ENCODE data around the gene PLEKHA6.

Gene PLEKHA6

GRCh38 chr1:204227996-204228785 lies 131.5 kb downstream of the PLEKHA6 start:
- Histone ChIP-seq H3K4me2 (ENCODE audit: low read depth, low read length) (no peak overlapping the region), H3K27ac (ENCODE audit: low read length) (no peak overlapping the region), H3K79me2 (ENCODE audit: low read length) (no peaks in the 10 kb centered on the region), H3K9ac (ENCODE audit: low read length) (no peak overlapping the region), H3K4me1 (ENCODE audit: low read length) (no peaks in the 10 kb centered on the region), H3F3A (ENCODE audit: insufficient read depth, low read length) (no peaks in the 10 kb centered on the region), H3K27me3 (replicated peaks; ENCODE audit: insufficient read depth, low read length) (no peaks in the 10 kb centered on the region), H3K4me3 (ENCODE audit: low read length) (no peak overlapping the region), H3K9me3 (replicated peaks; ENCODE audit: insufficient read depth, low read length) (no peaks in the 10 kb centered on the region), H3K36me3 (replicated peaks; ENCODE audit: insufficient read depth, low read length) (no peaks in the 10 kb centered on the region), H4K20me1 (ENCODE audit: insufficient read depth, low read length) (no peaks in the 10 kb centered on the region), H2AFZ (ENCODE audit: low read length) (no peak overlapping the region), H3K9me2 (replicated peaks; ENCODE audit: insufficient read depth, low read length) (no peaks in the 10 kb centered on the region)
- no peak for DNase-seq
- TF ChIP-seq EZH2phosphoT487 (IDR thresholded peaks at IDR 0.05; ENCODE audit: low read length), result no peak
- no peak for TF ChIP-seq EZH2 (optimal IDR thresholded peaks at IDR 0.05; ENCODE audit: low read depth, low read length)
- TF ChIP-seq CTCF (IDR thresholded peaks at IDR 0.05; ENCODE audit: low read length), result no peak

- TF ChIP-seq EZH2phosphoT487 (IDR thresholded peaks at IDR 0.05; ENCODE audit: low read length), result no peak
- no peak for TF ChIP-seq EZH2 (optimal IDR thresholded peaks at IDR 0.05; ENCODE audit: low read depth, low read length)
- no peak for TF ChIP-seq CTCF (IDR thresholded peaks at IDR 0.05; ENCODE audit: low read length)
- Histone ChIP-seq H3K4me1 (ENCODE audit: low read length) (no peaks in the 10 kb centered on the region), H3K79me2 (ENCODE audit: low read length) (no peaks in the 10 kb centered on the region), H3K9ac (ENCODE audit: low read length) (no peak overlapping the region), H3K4me2 (ENCODE audit: low read depth, low read length) (no peak overlapping the region), H3F3A (ENCODE audit: insufficient read depth, low read length) (no peaks in the 10 kb centered on the region), H3K9me3 (replicated peaks; ENCODE audit: insufficient read depth, low read length) (no peaks in the 10 kb centered on the region), H2AFZ (ENCODE audit: low read length) (no peak overlapping the region), H3K27ac (ENCODE audit: low read length) (no peak overlapping the region), H3K4me3 (ENCODE audit: low read length) (no peak overlapping the region), H4K20me1 (ENCODE audit: insufficient read depth, low read length) (no peaks in the 10 kb centered on the region), H3K27me3 (replicated peaks; ENCODE audit: insufficient read depth, low read length) (no peaks in the 10 kb centered on the region), H3K36me3 (replicated peaks; ENCODE audit: insufficient read depth, low read length) (no peaks in the 10 kb centered on the region), H3K9me2 (replicated peaks; ENCODE audit: insufficient read depth, low read length) (no peaks in the 10 kb centered on the region)
- DNase-seq, result no peak
Measured at GRCh38 chr1:204227351-204227750, 132.4 kb downstream of the PLEKHA6 start.

GRCh38 chr1:204225841-204226735 lies 133.6 kb downstream of the PLEKHA6 start:
- Histone ChIP-seq H3K9ac (ENCODE audit: low read length) (no peak overlapping the region), H3K4me1 (ENCODE audit: low read length) (no peaks in the 10 kb centered on the region), H3K9me2 (replicated peaks; ENCODE audit: insufficient read depth, low read length) (no peaks in the 10 kb centered on the region), H3K36me3 (replicated peaks; ENCODE audit: insufficient read depth, low read length) (no peaks in the 10 kb centered on the region), H3K27ac (ENCODE audit: low read length) (no peak overlapping the region), H3F3A (ENCODE audit: insufficient read depth, low read length) (no peaks in the 10 kb centered on the region), H3K79me2 (ENCODE audit: low read length) (no peaks in the 10 kb centered on the region), H3K4me2 (ENCODE audit: low read depth, low read length) (no peak overlapping the region), H3K27me3 (replicated peaks; ENCODE audit: insufficient read depth, low read length) (no peaks in the 10 kb centered on the region), H4K20me1 (ENCODE audit: insufficient read depth, low read length) (no peaks in the 10 kb centered on the region), H3K9me3 (replicated peaks; ENCODE audit: insufficient read depth, low read length) (no peaks in the 10 kb centered on the region), H2AFZ (ENCODE audit: low read length) (no peak overlapping the region), H3K4me3 (ENCODE audit: low read length) (no peak overlapping the region)
- no peak for DNase-seq
- TF ChIP-seq EZH2phosphoT487 (IDR thresholded peaks at IDR 0.05; ENCODE audit: low read length), result no peak
- TF ChIP-seq EZH2 (optimal IDR thresholded peaks at IDR 0.05; ENCODE audit: low read depth, low read length), result no peak
- no peak for TF ChIP-seq CTCF (IDR thresholded peaks at IDR 0.05; ENCODE audit: low read length)

All from MM.1S (cell line).